ENCODE results near the gene NAV1.
"Not testable (repeated sequence)": the region's sequence is repeated elsewhere in the genome, so short reads cannot be mapped to it uniquely, and the experiment has no call there.

Gene NAV1

DNA sequence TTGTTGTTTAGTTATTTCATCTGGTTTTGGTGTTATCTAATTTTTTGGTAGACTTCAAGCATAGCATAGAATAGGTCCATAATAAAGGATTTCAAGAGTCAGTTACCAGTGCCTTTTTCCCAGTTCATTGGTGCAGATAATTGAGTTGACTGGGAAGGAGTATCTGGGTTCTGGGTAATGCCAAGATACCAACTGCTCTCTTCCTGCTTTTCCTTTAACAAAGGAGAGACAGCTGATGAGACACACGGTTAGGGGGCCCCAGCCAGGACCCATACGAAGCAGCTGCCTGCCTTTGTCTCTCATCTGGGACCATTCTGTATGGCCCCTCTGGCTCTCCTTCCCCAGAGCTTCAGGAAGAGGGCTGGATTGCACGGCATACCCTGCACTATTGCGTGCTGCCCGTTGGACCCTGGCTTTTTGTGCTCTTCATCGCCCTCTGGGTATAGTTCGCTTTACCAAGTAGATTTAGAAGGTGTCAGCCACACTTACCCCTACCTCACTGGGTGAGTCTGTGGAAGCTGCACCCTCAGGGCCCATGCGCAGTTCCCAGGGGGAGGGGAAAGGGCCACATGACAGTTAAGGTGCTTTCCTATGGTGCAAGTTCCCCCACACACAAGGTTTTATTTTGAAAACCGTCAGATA, 7.0 kb downstream of the NAV1 start:
- DNase-seq = no peak

DNA sequence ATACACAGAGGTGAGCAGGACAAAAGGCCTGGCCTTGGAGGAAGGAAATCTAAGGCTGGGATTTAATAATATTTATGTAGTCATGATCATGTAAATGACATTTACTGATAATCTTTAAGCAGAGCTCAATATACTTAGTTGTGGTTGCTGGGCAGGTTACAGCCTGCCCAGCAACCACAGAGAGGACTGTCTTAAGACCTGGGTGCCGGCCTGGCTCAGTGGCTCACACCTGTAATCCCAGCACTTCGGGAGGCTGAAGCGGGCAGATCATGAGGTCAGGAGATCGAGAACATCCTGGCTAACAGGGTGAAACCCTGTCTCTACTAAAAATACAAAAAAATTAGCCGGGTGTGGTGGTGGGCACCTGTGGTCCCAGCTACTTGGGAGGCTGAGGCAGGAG, 10.6 kb downstream of the NAV1 start:
- not testable (repeated sequence) for DNase-seq

DNA sequence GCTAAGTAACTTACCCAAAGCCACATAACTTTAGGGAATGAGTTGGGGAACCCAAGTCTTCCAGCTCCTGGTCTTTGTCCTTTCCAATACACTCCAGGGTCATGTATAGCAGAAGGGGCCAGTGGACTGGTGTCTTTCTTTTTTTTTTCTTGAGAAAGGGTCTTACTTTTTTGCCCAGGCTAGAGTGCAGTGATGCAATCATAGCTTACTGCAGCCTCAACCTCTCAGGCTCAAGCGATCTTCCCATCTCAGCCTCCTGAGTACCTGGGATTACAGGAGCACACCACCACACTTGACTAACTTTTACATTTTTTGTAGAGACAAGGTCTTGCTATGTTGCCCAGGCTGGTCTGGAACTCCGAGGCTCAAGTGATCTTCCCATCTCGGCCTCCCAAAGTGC, 12.2 kb downstream of the NAV1 start:
- no peak for DNase-seq

DNA sequence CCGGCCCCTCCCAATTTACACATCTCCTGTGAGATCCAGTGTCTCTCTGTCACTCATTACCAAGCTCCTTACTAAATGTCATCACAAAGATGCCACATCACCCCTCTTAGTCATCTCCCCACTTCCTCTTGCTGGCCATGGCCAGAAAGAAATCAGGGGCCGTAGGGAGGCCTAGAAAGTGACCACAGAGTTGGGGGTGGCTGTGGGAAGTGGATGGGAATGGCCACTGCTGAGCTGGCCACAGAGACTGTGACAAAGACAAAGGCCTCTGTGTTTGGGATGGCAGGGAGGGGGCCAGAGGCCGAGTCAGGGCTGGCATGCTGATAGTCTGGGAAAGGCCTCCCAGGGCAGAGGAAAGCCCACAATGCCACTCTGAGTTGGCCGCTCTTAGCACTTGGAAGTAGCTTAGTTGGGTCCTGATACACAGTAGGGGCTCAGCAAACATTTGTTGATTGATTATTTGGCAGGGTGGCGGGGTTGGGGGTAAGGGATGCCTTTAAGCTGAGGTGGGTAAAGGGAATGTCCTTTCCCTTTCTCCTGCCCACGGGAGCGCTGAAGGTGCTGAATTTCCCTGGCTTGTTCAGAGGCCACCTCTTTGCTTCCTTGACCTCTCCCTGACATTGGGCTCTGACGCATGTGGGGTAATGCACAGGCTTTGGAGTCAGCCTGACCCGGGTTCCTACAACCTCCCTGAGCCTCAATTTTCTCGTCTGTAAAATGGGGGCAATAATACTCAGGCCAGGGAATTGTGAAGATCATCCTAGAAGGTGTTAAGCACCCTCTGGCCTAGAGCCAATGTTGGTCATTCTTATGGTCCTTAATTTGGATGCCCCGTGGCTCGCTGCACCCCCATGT, 13.2 kb downstream of the NAV1 start:
- DNase-seq = peak; percentile 78

DNA sequence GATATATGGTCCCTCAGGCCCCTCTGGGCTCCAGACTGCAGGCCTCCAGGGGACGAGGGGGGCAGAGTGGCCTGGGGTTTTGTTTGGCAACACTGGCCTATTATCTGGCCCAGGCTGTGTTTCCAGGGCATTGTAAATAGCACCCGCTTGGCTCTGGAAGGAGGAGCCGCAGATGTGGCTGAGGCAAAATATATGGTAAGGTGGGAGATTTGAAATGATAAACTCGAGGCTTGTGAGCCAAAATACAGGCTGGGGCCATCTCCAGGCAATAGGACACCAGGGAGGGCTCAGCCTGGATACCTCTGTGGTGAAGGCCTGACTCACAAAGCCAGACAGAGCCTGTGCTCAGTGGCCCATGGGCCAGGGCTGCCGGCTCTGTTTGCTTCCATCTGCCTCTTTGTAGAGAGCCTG, 14.0 kb downstream of the NAV1 start:
- peak; percentile 78 for DNase-seq

DNA sequence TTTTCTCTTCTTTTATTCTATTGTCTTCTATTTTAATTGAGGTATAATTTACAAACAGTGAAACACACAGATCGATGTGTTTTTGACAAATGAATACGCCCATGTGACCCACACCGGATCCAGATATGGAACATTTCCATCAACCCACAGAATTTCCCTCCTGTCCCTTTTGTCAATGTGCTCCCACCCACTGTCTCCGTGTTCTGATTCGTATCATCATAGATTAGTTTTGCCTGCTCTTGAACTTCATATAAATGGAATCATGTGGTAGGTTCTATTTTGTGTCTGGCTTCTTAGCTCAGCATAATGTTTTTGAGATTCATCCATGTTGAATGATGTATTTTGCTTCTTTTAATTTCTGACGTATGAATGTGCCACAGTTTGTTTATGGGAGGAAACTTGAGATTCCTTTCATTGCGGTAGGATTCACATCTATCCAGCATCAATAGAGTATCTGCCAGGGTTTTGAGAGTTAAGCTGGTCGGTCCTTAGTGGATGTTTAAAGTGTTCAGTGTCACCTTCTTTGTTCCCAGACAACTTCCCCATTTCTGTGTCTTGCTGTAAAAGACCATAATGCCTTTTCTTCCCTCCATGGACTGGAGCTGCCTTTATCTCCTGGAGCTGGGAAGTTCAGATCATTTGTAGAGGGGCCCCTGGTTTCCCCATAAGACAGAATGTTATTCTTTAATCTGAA, 14.7 kb downstream of the NAV1 start:
- peak; percentile 41 for DNase-seq

DNA sequence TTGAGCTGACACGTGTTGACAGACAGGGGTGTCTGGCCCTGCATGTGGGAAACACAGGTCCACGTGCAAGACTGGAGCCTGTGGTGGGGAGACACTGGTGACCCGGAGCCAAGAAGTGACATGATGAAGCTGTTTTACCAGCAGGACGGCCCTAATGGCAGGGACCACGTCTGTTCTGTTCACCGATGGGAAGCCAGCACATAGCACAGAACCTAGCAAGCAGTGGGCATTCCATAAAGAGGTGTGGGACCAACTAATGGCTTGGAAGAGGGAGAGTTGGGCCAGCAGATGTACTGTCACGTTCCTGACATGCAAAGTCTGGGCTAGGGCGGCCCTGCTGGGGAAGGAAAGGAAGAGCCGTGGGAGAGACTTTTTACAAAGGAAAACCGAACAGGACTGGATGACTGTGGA, 15.3 kb downstream of the NAV1 start:
- no peak for DNase-seq

DNA sequence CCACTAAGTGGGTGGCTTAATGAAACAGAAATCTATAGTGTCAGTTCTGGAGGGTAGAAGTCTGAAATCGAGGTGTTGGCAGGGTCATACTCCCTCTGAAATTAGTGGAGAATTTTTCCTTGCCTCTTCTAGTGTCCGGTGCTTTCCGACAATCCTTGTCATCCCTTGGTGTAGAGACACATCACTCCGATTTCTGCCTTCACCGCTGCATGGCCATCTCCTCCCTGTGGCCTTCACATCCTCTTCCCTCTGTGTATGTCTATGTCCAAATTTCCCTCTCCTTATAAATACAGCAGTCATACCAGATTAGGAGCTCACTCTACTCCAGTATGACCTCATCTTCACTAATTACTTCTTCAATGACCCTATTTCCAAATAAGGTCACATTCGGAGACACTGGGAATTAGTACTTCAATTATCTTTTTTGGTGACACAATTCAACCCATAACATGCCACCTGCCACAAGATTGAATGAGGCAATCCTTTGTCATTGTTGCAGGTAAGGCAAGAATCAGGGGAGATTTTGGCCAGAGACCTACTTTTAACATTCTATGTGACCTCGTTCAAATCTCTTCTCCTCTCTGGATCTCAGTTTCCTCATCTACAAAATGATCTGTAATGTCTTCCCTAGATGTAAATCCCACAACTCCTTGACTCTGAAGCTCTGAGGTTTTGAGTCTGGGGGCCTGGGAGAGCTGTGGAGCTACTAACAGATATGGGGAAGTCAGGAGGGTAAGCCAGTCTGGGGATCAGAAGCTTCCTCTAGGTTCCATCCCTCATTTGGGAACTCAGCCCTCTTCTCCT, 16.1 kb downstream of the NAV1 start:
- no peak for DNase-seq

DNA sequence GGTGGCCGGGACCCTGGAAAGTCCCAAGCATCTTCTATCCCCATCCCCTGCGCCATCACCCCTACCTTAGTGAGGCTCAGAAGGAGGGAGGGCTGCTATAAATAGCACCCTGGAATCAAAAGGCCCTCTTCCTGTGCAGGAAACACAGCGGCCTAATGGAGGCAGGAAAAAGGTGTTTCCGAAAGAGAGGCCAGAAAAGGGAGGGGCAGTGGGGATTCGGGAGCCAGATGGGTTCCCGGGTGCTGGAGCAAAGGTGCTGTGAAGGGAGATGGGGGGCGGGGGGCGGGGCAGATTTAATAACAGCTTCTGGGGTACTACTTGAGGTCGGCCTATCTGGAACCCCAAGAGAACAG, 16.6 kb downstream of the NAV1 start:
- DNase-seq = no peak

DNA sequence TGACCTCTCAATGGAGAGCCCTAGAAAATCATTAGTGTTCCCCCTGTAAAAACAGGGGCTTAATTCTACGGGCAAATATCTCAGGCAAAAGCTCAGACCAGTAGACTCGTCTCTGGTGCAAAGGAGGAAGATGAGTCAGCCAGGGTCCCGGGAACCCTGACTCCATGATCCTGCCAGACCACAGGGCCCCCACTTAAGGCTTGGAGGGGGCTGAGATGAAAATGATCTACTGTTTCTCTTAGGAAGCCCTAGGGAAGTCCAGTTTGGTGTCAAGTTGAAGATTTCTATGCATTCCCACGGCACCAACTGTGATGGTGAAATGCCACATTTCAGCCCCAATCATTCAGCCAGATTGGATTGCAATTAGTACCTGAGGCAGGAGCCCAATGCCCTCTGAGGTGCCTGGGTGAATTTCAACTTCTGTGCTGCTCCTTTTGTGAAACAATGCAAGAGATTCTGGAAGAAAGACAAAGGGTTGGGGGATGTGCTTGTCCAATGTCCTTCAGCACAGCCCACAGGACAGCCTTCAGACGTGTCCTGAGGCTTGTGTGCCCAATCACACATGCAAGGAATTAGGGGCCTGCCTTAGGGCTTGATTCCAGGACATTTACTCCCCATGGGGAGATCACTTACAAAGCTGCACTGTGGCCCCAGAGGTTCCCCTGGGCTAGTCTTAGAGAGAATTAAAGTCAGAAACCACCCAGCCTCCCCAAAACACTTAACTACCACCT, 18.1 kb downstream of the NAV1 start:
- no peak for DNase-seq

DNA sequence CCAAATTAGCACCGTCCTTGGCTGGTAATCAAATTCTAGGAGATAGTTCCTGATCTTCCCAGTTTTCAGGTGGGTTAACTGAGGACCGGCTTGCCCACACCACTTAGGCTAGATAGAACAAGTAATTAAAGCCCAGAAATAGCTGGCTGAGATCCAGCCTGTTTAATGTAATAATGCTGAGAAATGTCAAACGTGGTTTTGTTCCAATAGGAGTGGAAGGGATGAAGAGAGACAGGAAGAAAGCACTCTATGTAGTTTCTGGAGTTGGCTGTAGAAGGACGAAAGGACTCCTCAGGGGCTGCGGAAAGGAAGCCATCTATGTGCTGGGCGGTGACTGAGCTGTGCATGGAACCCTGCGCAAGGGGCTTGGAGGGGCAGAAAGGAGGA, 18.6 kb downstream of the NAV1 start:
- peak; percentile 55 for DNase-seq

DNA sequence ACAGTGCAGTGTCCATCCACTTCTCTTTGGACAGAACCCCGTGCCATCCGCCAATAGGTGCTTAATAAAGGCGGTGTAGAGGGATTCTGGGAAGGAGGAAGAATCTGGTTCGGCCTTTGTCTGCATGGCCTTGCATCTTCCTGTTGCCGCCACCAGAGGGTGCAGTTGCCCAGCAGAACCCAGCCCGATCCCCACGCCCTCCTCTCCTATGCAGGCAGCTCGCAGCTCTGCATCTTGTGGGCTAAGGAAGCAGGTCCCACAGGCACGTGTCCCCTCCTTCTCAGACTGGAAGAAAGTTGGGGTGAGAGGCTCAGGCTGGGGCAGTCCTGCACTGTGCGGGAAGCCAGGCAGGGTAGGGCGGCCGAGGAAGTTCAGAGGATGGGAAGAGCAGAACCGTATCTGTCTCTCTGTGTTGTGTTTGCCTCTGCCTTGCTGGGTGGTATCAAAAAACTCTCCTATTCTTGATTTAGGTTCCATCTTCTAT, 20.8 kb downstream of the NAV1 start:
- DNase-seq = peak; percentile 83

DNA sequence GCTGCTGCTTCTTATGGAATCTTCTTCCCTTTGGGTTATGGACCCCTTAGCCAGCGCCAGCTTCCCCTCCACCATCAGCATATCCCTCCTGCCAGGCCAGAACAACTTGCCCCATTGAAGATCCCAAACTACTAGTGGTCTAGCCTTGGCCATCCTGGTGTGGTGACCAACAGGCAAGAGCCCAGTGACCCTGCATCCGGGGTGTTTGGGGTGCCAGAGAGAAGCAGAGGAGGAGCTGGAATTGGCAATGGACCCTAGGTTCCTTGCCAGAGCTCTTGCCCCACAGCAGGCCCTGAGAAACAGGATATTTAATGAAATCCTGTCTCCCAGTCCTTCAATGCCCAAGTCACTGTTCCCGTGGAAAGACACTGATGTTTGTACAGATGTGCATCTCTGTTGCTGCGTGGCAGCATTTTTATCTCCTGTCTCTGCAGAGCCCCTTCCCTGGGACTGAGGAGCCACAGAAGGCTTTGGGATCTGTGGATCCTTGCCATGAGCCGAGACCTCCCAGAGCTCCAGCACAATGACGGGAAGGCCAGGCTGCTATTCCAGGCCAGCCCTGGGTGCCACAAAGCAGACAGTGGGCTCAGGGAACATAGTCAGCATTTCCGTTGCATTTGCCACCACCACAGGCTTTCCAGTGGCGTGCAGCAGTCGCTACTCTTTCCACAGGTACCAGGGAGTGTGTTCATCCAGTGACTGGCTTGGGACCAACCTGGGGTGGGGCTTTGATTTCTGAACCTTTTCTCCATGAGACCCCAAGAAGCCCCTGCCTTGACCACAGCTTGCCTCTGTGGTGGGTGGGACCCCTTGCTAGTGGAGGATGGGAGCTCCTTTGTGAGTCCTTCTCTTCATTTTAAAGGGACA, 21.6 kb downstream of the NAV1 start:
- no peak for DNase-seq

DNA sequence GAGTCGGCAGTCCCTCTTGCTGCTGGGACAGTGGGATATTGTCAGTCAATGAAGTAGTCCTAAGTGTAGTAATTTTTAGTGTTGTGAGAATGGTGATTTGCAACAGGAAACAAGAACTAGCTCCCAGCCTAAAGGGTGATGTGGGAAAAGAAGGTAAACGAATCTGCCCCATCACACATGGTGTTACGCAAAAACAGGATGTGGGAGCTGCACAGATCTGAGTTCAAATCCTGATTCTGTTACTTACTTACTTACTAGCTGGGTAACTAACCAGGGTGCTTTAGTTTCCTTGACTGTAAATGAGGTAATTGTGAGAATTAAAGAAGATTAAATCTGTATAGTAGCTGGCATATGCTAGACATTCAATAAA, 22.3 kb downstream of the NAV1 start:
- no peak for DNase-seq

DNA sequence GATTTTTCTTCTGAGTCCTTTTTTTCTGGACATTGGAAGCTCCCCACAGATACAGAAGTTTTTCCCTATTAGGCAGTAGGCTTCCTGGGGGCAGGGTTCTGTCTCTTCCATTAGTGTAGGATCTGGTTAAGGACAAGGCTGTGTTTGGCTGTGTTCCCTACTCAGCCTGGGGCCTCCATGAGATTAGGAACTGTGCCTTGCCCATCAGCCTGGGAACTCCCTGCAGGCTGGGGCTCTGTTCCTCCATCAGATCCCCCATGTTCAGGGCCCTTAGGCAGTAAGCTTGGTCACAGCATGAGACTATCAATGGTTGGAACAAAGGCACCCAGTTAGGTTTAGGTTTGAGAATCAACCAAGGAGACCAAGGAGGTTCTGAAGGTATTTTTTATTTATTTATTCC, 22.7 kb downstream of the NAV1 start:
- no peak for DNase-seq

DNA sequence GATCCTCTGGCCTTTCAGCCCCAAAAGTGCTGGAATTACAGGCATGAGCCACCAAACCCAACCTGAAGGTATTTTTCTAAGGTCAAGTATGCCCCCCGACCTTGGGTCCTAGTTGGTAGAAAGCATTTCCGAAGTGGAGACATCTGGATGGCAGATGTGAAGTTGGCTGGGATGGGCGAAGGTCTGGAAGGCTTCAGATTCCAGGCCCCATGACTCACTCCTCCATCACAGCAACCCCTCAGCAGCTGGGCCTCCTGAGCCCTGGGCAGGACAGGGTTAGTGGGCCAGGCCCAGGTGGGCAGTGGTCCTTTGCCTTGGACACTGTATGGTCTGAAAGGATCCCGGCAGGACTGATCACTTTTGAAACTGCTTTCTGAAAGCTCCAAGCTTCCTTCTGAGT, 23.3 kb downstream of the NAV1 start:
- peak; percentile 94 for DNase-seq

DNA sequence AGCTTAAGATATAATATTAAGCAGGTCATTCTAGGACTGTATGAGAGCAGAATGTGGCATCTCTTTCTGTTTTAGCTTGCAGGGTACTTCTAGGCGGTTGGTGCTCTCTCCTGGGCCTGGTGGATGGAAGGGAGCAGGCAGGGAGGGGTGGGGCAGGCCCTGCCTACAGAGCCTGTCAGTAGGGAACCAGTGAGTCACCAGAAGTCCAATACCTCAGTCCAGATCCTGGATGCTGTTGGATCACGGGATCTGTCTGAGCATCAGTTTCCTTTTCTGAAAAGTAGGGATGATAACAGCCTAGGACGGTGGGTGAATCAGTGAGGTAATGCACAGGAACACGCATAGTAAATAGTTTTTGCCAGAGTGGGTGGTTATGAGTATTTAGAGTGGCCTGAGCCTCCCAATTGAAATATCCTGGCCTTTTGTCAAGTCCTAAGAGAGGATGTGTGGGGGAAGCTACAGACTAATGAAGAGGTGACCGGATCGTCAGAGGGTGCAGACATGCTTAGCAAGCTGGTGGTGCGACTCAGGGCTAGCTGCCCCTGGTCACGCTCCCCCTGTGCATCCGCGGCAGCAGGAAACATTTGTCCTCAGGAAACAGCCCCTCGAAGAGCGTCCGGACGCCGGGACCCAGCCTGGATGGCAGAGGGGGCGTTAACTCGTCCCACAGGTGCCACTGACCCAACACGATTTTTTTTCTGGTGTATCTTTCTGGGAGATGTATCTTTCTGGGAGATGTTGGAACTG, 23.9 kb downstream of the NAV1 start:
- DNase-seq = peak; percentile 94

DNA sequence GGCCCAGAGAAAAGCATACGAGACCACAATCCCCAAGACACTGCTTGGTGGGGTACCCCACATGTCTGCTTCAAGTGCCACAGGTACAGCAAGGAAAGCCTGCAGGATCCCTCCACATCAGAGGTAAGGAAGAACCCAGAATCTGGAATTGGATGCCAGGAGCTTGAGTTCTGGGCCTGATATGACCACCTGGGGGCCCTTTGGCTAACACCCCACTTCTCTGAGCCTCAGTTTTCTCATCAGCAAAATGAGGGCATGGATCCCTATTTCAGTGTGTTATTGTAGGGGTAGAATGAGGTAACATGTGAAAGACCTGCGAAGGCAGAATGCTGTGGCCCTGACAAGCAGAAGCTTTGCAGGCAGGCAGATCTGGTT, 24.5 kb downstream of the NAV1 start:
- no peak for DNase-seq

DNA sequence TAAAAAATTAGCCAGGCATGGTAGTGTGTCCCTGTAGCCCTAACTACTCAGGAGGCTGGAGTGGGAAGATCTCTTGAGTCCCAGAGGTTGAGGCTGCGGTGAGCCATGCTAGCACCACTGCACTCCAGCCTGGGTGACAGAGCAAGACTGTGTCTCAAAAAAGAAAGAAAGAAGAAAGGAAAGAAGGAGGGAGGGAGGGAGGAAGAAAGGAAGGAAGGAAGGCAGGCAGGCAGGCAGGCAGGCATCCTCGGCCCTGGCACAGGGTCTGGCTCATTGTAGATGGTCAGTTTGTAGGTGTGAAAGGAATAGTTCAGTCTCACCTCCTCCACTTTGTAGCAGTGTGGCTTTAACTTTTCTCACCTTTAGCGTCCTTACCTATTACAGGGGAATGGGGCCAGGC, 25.0 kb downstream of the NAV1 start:
- DNase-seq = no peak

DNA sequence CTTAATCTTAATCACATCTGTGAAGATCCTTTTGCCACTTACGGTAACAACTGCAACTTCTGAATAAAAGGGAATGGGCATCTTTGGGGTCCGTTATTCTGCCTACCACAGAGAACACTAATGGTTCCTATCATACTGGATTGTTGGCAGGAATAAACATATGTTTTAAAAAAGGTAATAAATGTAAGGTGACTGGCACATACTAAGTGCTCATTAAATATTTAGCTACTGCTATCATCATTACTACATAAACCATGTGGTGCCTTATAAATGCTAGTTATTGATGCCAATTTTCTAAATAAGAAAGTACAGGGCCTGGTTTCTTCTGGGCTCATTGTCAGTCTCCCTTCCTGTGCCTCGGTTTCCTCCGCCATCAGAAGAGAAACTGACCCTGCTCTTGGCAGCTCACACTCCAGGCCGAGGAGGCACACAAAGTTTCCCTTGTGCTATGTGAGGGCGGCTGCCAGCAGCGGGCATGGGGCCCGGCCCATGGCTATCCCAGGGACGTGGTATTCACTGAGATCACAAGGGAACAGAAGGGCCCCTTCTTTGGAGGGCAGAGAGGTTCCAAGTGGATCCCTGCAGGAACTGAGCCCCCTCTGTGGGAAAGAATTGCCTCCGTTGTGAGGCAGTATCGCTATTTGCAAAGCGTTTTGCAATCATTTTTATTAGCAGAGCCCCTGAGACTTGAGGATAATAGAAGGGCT, 26.2 kb downstream of the NAV1 start:
- no peak for DNase-seq

Measured in fibroblast of skin of right quadriceps (primary cell).